ENCODE measurements around the gene CCDC88C.
"Not testable (repeated sequence)": the region's sequence is repeated elsewhere in the genome, so short reads cannot be mapped to it uniquely, and the experiment has no call there.

- TF ChIP-seq CTCF (optimal IDR thresholded peaks at IDR 0.05 in 1 of 3, IDR thresholded peaks at IDR 0.05 in 1 of 3, conservative IDR thresholded peaks at IDR 0.05 in 1 of 3; ENCODE audit: extremely low read depth in 1 of 3, insufficient read depth in 2 of 3, low read length in 3 of 3); EZH2 (IDR thresholded peaks at IDR 0.05; ENCODE audit: low read length): not testable (repeated sequence)
Measured at GRCh38 chr14:91266276-91266675, 151.3 kb downstream of the CCDC88C start.

Data from keratinocyte (primary cell).